Cortex of kidney (tissue), 1 donor: Measurements from ENCODE around the gene TIMD4.

Experiments used
- DNase-seq: peaks from one replicate; lab custom pipeline; 2025; lab: John Stamatoyannopoulos, UW

TIMD4 gene

DNA sequence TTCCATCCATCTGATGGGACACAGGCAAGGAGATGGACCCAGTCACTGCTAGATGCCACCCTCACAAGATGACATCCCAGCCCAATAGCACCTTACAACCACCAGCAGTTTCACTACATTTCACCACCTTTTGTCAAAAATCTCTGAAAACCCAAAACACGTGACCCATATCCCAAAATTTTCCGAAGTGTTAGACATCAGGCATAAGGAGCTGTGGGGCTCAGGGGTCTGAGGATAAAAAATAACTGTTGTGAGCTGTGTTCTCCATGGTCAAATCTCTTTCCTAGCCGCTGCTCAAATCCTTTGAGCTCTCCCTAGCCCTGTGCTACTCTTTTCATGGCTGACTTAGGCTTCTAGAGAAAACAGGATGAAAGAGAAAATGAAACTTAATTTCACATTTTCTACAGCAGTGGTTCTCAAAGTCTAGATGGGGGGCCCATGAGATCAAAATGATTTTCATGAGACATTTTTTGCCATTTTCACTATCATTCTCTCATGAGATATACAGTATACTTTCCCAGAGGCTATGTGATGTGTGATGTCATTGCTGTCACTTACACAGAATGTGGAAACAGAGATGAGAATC is 40.7 kb downstream of the TIMD4 start:
- no peak for DNase-seq

DNA sequence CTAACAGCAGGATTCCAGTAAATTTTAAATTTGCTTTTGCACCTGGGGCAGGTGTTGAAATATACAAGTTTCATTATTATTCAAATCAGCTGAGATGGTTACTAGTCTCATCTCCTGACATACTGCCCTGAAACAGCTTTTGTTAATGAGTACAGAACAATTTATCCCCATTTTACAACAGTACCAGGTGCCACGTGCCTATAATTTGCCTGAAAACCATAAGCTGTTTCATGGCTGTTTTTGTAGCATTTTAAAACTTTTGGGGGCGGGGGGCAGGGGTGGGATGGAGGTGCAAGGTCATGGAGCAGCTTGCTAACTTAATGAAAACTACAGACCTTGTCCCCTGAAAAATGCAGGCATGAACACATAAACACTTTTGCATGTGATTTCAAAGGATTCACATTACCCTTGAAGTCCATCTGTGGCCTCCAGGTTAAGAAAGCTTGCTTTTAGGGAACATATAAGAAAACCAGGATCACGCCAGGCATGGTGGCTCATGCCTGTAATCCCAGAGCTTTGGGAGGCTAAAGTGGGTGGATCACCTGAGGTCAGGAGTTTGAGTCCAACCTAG is 42.1 kb downstream of the TIMD4 start:
- no peak for DNase-seq

DNA sequence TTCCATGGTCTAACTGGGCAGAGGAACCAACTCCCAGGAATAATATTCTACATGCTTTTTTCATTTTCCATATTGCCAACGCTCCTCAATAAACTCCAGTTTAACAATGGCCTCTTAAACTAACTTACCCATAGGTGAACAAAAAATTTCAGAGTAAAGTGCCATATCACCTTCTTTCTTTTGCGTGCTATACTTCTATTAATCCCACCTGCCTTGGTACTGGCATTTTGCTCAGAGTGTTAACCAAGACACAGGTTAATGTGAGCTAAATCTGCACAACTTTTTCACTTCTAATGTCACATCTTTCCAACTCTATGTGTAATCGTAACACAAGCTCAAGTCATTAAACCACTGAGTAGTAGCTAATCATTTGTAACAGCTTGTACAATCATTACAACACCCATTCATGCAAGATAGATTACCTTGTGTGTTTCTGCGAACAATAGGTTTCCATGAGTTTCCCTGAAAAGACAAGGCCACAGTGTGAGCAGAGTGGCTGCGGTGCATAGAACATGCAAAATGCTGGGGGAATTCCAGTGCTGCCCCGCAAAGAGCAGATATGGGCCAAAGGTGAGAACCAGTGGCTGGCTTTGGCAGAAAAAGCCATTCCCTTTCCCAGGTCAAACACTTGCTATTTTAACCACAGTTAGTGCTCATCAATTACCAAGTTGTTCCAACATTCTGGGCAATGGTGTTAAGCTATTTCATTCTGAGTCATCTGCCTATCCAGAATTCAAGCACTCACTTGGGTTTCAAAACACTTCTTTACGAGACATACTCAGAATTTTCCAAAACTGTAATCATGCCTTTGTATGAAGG is 42.8 kb downstream of the TIMD4 start:
- no peak for DNase-seq

DNA sequence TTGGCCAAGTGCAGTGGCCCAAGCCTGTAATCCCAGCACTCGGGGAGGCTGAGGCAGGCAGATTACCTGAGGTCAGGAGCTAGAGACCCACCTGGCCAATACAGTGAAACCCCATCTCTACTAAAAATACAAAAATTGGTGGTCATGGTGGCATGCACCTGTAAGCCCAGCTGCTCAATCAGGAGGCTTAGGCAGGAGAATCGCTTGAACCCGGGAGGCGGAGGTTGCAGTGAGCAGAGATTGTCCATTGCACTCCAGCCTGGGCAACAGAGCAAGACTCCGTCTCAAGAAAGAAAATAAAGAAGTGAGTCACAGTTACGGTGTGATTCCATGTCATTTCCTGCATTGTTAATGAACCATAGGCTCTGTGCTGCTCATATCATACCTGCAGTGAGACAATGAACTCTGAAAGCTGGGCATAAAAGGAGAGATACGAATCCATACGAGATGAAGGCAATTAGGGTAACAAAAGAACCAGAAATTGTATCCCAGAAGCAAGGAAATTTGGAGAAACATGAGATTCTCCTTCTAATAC is 44.6 kb downstream of the TIMD4 start:
- no peak for DNase-seq

DNA sequence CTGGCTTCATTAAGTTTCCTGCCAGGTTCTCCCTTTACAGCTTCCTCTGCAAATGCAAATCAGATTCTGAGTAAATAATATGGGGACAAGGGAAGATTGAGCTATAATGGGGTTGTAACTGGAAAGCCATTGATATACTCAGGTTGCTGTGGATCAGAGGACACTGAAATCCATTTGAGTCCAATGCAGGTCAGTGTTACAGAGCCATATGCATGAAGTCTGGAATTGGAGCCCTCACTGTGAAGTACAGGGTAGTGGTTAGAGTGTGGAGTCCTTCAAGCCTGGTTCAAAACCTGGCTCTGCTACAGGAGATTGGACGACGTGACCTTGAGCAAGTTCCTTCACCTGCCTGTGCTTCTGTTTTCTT is 48.7 kb downstream of the TIMD4 start:
- DNase-seq = no peak

DNA sequence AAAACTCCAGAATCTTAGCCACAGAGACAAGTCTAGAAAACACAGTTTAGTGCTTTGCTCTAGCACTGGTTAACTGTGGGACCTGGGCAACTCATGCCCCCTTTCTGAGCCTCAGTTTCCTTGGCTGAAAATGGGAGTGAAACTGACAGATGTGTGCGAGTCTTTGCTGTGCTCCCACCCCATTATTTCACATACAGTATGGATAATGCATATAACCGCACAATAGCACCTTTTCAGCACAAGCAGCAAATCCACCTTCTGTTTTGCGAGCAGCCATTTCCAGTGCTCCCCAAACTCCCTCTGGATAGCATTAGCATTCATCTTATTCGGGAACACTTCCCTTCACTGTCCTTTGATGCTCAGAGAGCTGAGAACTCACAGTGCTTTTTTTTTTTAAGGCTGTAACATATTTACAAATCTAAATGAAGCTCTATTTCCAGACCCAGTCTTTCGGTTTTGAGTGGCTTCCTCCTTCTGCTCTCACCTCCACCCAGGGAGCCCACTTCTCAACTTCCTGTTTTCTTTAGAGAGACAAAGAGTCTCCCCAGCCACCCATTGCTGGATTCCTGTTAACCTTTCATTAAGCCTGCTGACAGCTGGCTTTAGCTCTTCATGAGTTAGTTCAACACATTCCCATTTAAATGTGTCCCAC is 49.2 kb downstream of the TIMD4 start:
- no peak for DNase-seq

DNA sequence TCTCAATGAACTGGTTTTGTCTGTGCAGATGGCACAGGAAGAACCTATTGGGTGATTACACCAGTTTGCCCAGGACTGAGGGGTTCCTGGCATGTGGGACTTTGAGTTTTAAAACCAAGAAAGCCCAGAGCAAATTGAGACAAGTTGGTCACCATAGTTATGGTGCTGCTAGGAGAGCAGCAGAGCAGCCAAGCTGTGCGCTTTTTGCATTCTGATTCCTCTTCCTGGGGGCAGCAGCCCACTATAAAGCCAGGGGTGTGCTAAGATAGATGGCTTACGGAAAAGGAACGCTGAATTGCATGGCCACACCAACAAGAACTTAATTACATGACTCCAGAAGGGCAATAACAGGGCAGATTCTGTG is 49.7 kb downstream of the TIMD4 start:
- DNase-seq = no peak

DNA sequence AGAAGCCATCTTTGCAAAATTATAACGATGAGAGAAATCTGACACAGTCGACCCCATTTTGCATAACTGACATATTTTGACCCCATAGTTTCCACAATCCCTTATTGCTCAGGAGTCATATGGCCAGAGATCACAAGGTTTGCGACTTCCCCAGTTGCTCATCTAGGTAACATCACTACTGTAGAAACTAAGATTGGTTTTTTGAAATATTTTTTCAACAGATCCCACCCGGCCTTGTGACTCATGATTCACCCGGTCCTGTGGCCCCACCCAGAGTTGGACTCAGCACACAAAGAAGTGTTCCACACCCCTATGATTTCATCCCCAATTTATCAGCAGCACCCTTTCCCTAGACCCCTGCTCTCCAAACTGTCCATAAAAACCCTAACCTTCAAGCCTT is 50.2 kb downstream of the TIMD4 start:
- no peak for DNase-seq

DNA sequence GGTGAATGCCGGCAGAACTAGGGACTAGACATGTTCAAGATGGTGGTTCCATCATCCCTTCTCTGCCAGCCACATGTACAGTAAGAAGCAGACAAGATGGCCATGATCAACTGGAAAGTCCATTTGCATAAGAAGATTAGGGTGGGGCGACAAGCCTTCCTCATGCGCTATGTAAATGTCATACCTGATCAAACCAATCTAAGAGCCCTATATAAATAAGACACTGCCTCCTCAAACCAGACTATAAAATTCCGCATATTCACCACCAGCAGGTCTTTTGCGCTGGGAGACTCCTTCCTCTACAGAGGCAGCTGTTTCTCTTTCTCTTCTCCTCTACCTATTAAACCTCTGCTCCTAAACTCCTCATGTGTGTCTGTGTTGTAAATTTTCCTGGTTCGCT is 53.8 kb downstream of the TIMD4 start:
- no peak for DNase-seq

DNA sequence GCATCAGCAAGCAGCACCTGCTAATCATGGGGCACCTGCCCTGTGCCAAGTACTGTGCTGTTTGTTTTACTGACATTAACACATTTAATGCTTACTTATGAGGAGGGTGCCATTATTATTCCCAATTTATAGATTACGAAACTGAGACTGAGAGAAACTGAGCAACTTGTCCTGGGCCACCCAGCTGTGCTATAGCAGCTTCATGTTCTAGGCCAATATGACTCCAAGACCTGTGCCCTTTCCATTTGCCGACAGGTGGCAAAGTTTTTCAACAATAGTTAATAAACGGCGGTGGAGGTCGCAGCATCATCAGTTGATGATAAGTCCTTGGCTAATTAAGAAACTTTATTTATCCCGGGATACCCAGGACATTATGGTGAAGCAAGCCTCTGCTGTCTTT is 55.4 kb downstream of the TIMD4 start:
- DNase-seq = no peak

DNA sequence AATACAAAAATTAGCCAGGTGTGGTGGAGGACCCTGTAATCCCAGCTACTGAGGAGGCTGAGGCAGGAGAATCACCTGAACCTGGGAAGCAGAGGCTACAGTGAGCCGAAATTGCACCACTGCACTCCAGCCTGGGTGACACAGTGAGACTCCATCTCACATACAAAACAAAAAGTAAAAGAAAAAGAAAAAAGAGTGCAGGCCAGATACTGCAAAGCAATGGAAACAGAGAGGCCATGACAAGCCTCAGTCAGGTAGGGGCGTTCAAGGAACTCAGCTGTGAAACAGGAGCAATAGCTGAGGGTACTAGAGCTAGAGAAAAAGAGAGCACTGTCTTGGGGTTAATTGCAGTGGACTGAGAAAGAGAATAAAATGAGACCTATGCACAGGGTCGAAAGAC is 56.2 kb downstream of the TIMD4 start:
- DNase-seq = no peak

DNA sequence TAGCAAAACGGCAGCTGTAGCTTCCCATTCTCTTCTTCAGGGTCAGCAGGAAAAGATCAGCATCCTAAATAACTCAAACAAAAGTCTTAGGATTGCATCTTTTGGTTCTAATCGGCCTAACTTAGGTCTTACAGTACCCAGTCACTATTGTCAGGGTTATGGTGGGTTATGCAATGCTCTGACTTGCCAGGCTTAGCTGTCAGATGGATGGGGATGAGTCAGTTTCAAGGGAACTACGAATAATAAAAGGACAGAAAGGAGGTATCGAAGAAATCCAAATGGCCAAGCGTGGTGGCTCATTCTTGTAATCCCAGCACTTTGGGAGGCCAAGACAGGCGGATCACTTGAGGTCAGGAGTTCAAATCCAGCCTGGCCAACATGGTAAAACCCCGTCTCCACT is 66.5 kb downstream of the TIMD4 start:
- no peak for DNase-seq

DNA sequence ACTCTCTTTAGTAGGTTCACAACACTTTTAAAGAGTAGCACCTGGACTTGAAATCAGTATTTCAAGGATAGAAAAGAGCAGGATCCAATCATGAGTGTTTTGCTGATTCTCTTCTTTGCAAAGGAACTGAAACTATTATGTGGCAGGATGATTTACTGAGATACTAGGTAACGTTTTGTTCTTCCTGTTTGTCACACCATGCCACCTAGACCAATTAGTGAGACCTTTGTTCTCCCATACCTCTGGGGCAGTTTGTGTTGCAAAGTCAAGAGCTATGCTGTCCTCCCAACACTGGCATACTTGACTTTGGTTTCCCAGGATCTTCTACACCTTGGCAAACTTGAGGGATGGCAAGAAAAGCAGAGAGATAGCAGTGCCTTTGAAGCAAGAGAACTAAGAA is 69.5 kb downstream of the TIMD4 start:
- DNase-seq = no peak

DNA sequence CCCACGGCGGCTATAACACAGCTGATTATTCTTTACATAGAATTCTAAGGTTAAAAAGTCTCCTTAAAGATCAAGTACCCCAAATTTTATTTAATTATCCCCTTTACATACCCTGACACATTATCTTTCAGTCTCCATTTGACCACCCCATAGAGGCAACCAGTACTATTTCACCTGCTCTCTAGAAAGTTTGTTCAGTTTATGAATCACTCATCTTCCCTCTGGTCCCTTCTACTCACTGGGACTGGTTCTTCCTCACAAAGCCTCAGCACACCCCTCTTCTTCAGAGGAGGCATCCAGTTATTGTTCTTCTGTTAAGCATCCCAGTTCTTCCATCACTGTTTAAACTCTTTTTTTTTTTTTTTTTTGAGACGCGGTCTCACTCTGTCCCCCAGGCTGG is 70.2 kb downstream of the TIMD4 start:
- DNase-seq = no peak

DNA sequence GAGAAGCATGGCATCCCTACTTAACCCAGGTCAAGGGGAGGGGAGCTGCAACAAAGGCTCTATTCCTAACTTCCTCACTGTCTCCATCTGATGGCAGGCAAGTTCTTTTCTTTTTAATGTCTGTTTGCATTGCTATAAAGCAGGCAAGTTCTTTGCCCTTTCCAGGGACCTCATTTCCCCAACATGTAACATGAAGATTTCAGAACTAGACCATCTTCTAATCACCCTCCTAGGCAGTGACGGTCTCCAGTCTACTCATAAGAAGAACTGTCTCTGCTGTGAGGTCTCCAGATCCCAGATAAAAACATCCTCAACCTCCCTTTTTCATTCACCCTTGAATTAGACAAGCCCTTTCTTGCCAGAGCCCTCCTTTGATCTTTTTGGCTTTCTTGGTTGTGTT is 70.8 kb downstream of the TIMD4 start:
- no peak for DNase-seq

DNA sequence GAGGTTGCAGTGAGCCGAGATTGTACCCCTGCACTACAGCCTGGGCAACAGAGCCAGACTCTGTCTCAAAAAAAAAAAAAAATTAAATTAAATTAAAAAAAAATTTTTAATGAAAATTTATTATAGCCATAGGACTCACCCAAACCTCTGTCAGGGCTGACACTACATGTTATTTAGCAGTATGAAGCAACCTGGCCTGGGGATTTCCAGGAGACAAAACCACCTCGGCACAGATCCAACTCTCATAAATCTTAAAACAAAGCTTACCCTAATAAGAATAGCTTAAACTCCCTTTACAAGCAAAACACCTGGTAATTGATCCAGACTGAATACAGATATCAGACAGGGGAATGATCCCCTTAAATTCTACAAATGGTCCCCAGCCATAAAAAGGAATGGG is 74.5 kb downstream of the TIMD4 start:
- DNase-seq = no peak

DNA sequence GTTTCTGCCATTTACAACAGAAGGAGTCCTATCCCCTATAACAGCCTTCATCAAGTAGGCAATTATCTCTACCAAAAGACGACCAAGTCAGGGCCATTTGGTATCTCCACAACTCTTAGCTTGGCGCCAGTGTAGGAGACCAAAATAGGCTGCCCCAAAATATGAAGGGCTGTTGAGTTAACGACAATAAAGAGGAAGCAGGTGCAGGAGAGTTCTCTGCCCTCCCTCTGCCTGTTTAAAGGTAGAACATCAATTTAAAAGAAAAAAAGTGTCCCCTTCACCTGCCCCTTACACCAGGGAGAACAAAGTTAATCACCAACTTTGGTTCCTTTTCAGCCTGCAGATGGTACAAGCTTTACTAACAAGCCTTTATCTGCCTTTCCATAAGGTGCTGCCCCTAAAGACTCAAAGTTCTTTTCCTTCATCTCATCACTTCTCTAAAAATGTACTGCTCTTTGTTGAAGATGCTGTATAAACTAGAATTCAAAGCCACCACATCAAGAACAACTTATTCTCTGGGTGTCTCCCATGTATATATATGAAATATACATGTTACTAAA is 79.6 kb downstream of the TIMD4 start:
- DNase-seq = no peak

DNA sequence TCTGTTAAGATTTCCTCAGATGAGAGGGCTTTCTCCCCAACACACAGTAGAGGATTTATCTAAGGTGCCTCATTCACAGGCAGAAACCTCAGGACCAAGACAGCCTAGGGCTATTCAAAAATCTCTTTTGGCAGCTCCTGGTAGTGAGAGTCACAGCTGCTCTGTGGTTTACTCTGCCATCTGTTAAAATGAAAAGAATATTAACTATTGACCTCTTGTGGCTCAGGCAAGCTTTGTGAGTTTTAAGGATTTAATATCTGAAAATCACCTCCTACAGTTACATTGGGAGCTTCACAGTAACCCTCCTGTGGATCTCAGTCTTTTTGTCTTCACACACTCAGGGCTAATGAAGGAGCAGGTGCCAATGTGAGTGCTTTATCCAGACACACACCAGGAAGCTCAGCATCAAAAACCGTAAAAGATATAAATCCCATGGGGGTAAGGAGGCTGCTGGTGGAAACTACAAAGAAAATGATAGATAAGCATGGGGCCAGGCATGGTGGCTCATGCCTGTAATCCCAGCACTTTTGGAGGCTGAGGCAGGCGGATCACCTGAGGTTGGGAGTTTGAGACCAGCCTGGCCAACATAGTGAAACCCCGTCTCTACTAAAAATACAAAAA is 83.3 kb downstream of the TIMD4 start:
- DNase-seq = no peak

DNA sequence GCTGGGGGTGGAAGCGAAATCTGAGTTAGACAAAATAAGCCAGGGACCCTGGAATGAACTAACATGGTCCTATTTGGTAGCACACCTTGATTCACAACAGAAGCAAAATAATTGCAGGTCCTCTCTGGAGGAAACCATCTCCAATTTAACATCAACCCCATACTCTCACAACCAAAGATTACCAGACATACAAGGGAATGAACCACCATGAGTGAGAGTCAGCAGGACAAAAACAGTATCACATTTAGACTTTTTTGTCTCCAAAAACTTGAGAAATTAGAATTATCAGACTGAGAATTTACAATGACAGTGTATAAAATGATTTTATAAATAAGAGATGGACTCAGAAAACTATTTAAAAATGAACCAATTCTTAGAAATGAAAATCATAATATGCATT is 91.8 kb downstream of the TIMD4 start:
- DNase-seq = no peak

DNA sequence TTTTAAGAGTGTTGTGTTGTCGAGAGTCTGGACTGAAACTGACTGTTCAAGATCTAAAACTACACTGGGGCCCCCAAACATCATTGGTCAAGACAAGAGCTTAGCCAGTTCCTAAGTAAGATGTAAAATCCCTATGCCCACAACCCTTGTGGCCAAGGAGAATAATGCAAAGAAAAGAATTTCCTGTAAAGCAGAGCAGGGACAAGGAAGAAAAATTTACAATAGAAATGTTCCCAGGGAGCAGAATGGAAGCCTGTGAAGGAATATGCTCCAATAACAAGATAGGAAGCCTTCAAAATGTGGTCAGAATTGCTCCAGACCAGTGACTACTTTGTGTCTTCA is 92.6 kb downstream of the TIMD4 start:
- DNase-seq = no peak
